Suprapubic skin (tissue), 4 donors: ENCODE measurements around the gene JMJD1C. TPM values are rescaled to one million over a fixed set of nuclear protein-coding genes. Genes with fewer than 3 reads are reported as not detected.

ENCODE experiments used
- total RNA-seq, 4 donors: library from RNA; depleted of rRNA; stranded (reverse); fragments of >200 nt; gene quantifications; one replicate each; pipeline ENCODE4 v1.1.0, GENCODE V29; 2016

The JMJD1C gene
- total RNA-seq, 4 donors from 2014 or later, result 78.6 to 127 (median 97.5) TPM

Other genes with a start within 250 kb of the JMJD1C start
- gene REEP3, start 55.4 kb upstream of the JMJD1C start, total RNA-seq, result 10 to 100 TPM; 29.0 to 79.2 (median 31.1) TPM